DOHH2 (cell line): Measurements from ENCODE around the gene SLC1A5.
"Not testable (repeated sequence)": the region's sequence is repeated elsewhere in the genome, so short reads cannot be mapped to it uniquely, and the experiment has no call there.

Experiments
- H3F3A ChIP-seq: fragments of 200-600 bp; sonication (generic), shearing (Covaris generic); 2 replicates; pipeline ENCODE4 v1.6.0; 2016; ENCODE audit warnings: antibody characterized with exemption, mild to moderate bottlenecking; ENCODE audit not compliant: control insufficient read depth, insufficient read depth
- H3K27ac ChIP-seq: fragments of 200-600 bp; sonication (generic); 2 replicates; pipeline ENCODE4 v1.5.1; 2014; ENCODE audit warnings: low read depth, mild to moderate bottlenecking, low read length, moderate library complexity
- H3K27me3 ChIP-seq: fragments of 200-600 bp; sonication (generic); 2 replicates; pipeline ENCODE4 v1.6.1; 2014; ENCODE audit warnings: mild to moderate bottlenecking, low read length, mixed read lengths; ENCODE audit not compliant: control insufficient read depth
- H3K36me3 ChIP-seq: fragments of 200-600 bp; sonication (generic); 2 replicates; pipeline ENCODE4 v1.6.1; 2014; ENCODE audit warnings: mild to moderate bottlenecking, low read length, moderate library complexity, mixed read lengths; ENCODE audit not compliant: control insufficient read depth
- H3K4me1 ChIP-seq: fragments of 200-600 bp; sonication (generic); 2 replicates; pipeline ENCODE4 v1.6.1; 2014; ENCODE audit warnings: mild to moderate bottlenecking, low read length, mixed read lengths; ENCODE audit not compliant: control insufficient read depth
- H3K4me2 ChIP-seq: fragments of 200-600 bp; sonication (generic); 2 replicates; pipeline ENCODE4 v1.6.0; 2014; ENCODE audit warnings: mild to moderate bottlenecking, low read length, moderate library complexity
- H3K4me3 ChIP-seq: fragments of 200-600 bp; sonication (generic); 2 replicates; pipeline ENCODE4 v1.5.1; 2014; ENCODE audit warnings: mild to moderate bottlenecking, low read length, mixed read lengths
- H3K79me2 ChIP-seq: fragments of 200-600 bp; sonication (generic); 2 replicates; pipeline ENCODE4 v1.6.1; 2014; ENCODE audit warnings: mild to moderate bottlenecking, low read length, mixed read lengths; ENCODE audit not compliant: control insufficient read depth
- H3K9me2 ChIP-seq: fragments of 200-600 bp; sonication (generic); replicated peaks from 2 replicates; pipeline ENCODE4 v1.6.1; 2014; ENCODE audit warnings: mild to moderate bottlenecking, low read length, mixed read lengths; ENCODE audit not compliant: control insufficient read depth
- H3K9me3 ChIP-seq: fragments of 200-600 bp; sonication (generic); 2 replicates; pipeline ENCODE4 v1.6.1; 2014; ENCODE audit warnings: antibody characterized with exemption, low read length, mixed read lengths; ENCODE audit not compliant: control insufficient read depth, insufficient read depth
- H4K20me1 ChIP-seq: fragments of 200-600 bp; sonication (generic); 2 replicates; pipeline ENCODE4 v1.6.0; 2014; ENCODE audit warnings: low read depth, mild to moderate bottlenecking, antibody characterized with exemption, low read length, moderate library complexity; ENCODE audit not compliant: control insufficient read depth, insufficient read depth
- CTCF ChIP-seq: fragments of 200-600 bp; sonication (generic); IDR thresholded peaks from one replicate; pipeline ENCODE4 v1.5.1; 2014; ENCODE audit warnings: antibody characterized with exemption, mild to moderate bottlenecking, low read depth, low read length; ENCODE audit not compliant: poor library complexity, severe bottlenecking
- EZH2phosphoT487 ChIP-seq: fragments of 200-600 bp; sonication (generic); IDR thresholded peaks from 2 replicates; pipeline ENCODE4 v1.6.1; 2017; ENCODE audit warnings: borderline replicate concordance, mild to moderate bottlenecking, antibody characterized with exemption, low read length, moderate library complexity, mixed read lengths

Gene SLC1A5

DNA sequence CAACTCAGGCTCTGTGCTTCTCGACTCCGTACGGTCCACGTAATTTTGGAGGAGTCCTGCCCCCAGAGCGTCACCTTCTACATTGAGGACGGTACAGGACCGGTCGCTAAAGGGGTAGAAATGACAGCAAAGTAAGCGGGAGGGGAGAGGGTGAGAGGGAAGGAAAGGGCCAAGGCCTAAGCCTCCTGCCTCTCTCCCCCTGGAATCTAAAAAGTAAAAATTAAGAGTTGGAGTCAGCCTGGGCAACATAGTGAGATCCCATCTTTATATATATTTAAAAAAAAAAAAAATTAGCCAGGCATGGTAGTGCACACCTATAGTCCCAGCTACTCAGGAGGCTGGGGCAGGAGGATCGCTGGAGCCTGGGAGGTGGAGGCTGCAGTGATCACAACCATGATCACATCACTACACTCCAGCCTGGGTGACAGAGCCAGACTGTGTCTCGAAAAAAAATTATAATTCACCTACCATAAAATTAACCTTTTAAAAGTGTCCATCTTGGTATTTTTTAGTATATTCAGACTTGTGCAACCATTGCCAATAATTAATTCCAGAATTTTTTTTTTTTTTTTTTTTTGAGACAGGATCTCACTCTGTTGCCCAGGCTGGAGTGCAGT lies 12.6 kb downstream of the SLC1A5 start:
- Histone ChIP-seq H3F3A (peaks cover 19% of the 10 kb centered on the region), H3K36me3 (peaks cover 50% of the 10 kb centered on the region)

DNA sequence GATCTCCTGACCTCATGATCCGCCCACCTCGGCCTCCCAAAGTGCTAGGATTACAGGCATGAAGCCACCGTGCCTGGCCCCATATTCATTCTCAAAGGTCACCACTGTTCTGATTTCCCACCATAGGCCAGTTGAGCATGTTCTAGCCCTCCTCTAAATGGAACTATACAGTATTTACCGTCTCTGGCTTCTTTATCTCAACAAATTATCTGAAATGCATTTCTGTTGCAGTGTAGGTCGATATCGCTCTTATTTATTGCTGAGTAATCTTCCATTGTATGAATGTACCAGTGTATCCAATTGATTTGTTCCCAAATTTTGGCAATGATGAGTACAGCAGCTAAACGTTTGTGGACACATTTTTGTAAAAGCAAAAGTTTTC lies 15.4 kb downstream of the SLC1A5 start:
- H3K9me3 ChIP-seq: no peaks in the 10 kb centered on the region
- no peak for TF ChIP-seq CTCF
- no peak for TF ChIP-seq EZH2phosphoT487
- no peaks in the 10 kb centered on the region for H3K4me1 ChIP-seq
- peaks cover 21% of the 10 kb centered on the region for H3F3A ChIP-seq
- no peak overlapping the region for H3K4me2 ChIP-seq
- H3K79me2 ChIP-seq: peaks cover 6% of the 10 kb centered on the region
- no peaks in the 10 kb centered on the region for H3K9me2 ChIP-seq
- peaks cover 16% of the 10 kb centered on the region; the same call in 1 of the 2 replicates for H4K20me1 ChIP-seq
- no peak overlapping the region for H3K4me3 ChIP-seq
- no peaks in the 10 kb centered on the region for H3K27me3 ChIP-seq
- no peak overlapping the region for H3K27ac ChIP-seq
- peaks cover 32% of the 10 kb centered on the region for H3K36me3 ChIP-seq

More for the DNA sequence above, 12.6 kb downstream of the SLC1A5 start:
- peaks cover 19% of the 10 kb centered on the region; the same call in 1 of the 2 replicates for H4K20me1 ChIP-seq
- peaks cover 6% of the 10 kb centered on the region for H3K79me2 ChIP-seq
- H3K9me3 ChIP-seq: no peaks in the 10 kb centered on the region
- H3K9me2 ChIP-seq: no peaks in the 10 kb centered on the region
- no peaks in the 10 kb centered on the region for H3K4me1 ChIP-seq
- TF ChIP-seq EZH2phosphoT487 (no peak), CTCF (no peak)
- H3K4me2 ChIP-seq: no peak overlapping the region
- no peak overlapping the region for H3K4me3 ChIP-seq
- H3K27ac ChIP-seq: no peak overlapping the region
- no peaks in the 10 kb centered on the region for H3K27me3 ChIP-seq

DNA sequence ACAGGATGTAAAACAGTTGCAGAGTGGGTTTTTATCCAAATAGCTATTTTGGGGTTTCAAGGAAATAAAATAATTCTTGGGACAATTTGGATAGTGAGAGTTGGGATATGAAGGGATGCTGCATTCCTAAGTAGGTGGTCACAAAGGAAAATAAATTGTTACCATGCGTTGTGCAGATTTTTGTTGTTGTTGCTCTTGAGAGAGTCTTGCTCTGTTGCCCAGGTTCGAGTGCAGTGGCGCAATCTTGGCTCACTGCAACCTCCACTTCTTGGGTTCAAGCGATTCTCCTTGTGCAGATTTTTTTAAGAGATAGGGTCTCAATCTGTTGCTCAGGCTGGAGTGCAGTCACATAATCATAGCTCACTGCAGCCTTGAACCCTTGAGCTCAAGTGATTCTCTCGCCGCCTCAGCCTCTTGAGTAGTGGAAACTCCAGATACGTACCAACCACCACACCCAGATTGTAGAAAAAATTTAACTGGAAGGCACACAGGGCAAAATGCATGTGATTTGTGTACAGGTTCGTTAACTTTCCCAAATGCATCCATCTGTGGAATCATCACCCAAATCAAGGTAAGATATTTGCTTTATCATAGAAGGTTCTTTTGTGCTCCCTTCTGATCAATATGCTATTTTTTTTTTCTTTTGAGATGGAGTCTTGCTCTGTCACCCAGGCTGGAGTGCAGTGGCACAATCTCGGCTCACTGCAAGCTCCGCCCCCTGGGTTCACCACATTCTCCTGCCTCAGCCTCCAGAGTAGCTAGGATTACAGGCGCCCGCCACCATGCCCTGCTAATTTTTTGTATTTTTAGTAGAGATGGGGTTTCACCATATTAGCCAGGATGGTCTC lies 16.0 kb downstream of the SLC1A5 start:
- no peaks in the 10 kb centered on the region for H3K4me1 ChIP-seq
- peaks cover 3% of the 10 kb centered on the region; the same call in 1 of the 2 replicates for H3K79me2 ChIP-seq
- H4K20me1 ChIP-seq: peaks cover 13% of the 10 kb centered on the region; the same call in 1 of the 2 replicates
- H3K36me3 ChIP-seq: peaks cover 27% of the 10 kb centered on the region
- no peak overlapping the region for H3K27ac ChIP-seq
- TF ChIP-seq EZH2phosphoT487: no peak
- TF ChIP-seq CTCF: no peak
- H3K4me2 ChIP-seq: no peak overlapping the region
- no peaks in the 10 kb centered on the region for H3K9me2 ChIP-seq
- H3K27me3 ChIP-seq: no peaks in the 10 kb centered on the region
- no peak overlapping the region for H3K4me3 ChIP-seq
- H3K9me3 ChIP-seq: no peaks in the 10 kb centered on the region
- H3F3A ChIP-seq: peaks cover 18% of the 10 kb centered on the region

GRCh38 chr19:46768746-46769145 lies 19.6 kb downstream of the SLC1A5 start:
- H3K9me3 ChIP-seq, H3F3A ChIP-seq, H3K9me2 ChIP-seq, H3K27me3 ChIP-seq, H3K4me3 ChIP-seq, H3K4me1 ChIP-seq, H3K79me2 ChIP-seq, H3K4me2 ChIP-seq, H3K36me3 ChIP-seq, H4K20me1 ChIP-seq, H3K27ac ChIP-seq: not testable (repeated sequence)
